Astrocyte (in vitro differentiated cells and primary cell): Measurements from ENCODE around the gene TMEM80. TPM values are rescaled to one million over a fixed set of nuclear protein-coding genes. Genes with fewer than 3 reads are reported as not detected.

Experiments used
- DNase-seq: peaks from one replicate; pipeline ENCODE4 v3.0.0-alpha.2; 2010; ENCODE audit warnings: low read depth
- FAIRE-seq: peaks from 2 replicates; lab custom pipeline; 2011; peaks lifted over from hg19 to GRCh38; lab: Jason Lieb, UNC
- H2AFZ ChIP-seq: 2 replicates; pipeline ENCODE4 v1.6.0; 2012; ENCODE audit warnings: low read depth, low read length, inconsistent platforms
- H3K27ac ChIP-seq: 2 replicates; pipeline ENCODE4 v1.5.1; 2011; ENCODE audit warnings: low read depth, low read length, inconsistent platforms
- H3K27me3 ChIP-seq: 2 replicates; pipeline ENCODE4 v1.6.0; 2011; ENCODE audit warnings: low read length, inconsistent platforms; ENCODE audit not compliant: insufficient read depth
- H3K36me3 ChIP-seq: 2 replicates; pipeline ENCODE4 v1.5.1; 2011; ENCODE audit warnings: low read length, inconsistent platforms; ENCODE audit not compliant: insufficient read depth
- H3K4me1 ChIP-seq: 2 replicates; pipeline ENCODE4 v1.5.1; 2011; ENCODE audit warnings: low read length, inconsistent platforms; ENCODE audit not compliant: insufficient read depth
- H3K4me2 ChIP-seq: 2 replicates; pipeline ENCODE4 v1.6.0; 2012; ENCODE audit warnings: low read length, inconsistent platforms
- H3K4me3 ChIP-seq: 2 replicates; pipeline ENCODE4 v1.5.1; 2011; ENCODE audit warnings: low read depth, mild to moderate bottlenecking, low read length, inconsistent platforms; ENCODE audit not compliant: insufficient read depth
- H3K79me2 ChIP-seq: 2 replicates; pipeline ENCODE4 v1.6.0; 2012; ENCODE audit warnings: mild to moderate bottlenecking, low read length, inconsistent platforms; ENCODE audit not compliant: insufficient read depth
- H3K9ac ChIP-seq: 2 replicates; pipeline ENCODE4 v1.6.0; 2012; ENCODE audit warnings: mild to moderate bottlenecking, low read length, inconsistent platforms
- H3K9me3 ChIP-seq: 2 replicates; pipeline ENCODE4 v1.5.1; 2012; ENCODE audit warnings: low read depth, mild to moderate bottlenecking, low read length, inconsistent platforms; ENCODE audit not compliant: insufficient read depth
- H4K20me1 ChIP-seq: 2 replicates; pipeline ENCODE4 v1.6.0; 2012; ENCODE audit warnings: low read length, inconsistent platforms; ENCODE audit not compliant: insufficient read depth
- H3K27ac Mint-ChIP-seq: one replicate; pipeline ENCODE4 v1.8.0; 2021; ENCODE audit warnings: mild to moderate bottlenecking, mixed read lengths; ENCODE audit not compliant: unreplicated experiment
- H3K27me3 Mint-ChIP-seq: one replicate; pipeline ENCODE4 v1.8.0; 2021; ENCODE audit warnings: low read depth, mixed read lengths; ENCODE audit not compliant: unreplicated experiment
- H3K36me3 Mint-ChIP-seq: one replicate; pipeline ENCODE4 v1.8.0; 2021; ENCODE audit warnings: low read depth, mixed read lengths; ENCODE audit not compliant: unreplicated experiment
- H3K4me1 Mint-ChIP-seq: one replicate; pipeline ENCODE4 v1.8.0; 2021; ENCODE audit warnings: low read depth, mixed read lengths; ENCODE audit not compliant: unreplicated experiment
- H3K4me3 Mint-ChIP-seq: one replicate; pipeline ENCODE4 v1.8.0; 2021; ENCODE audit warnings: mild to moderate bottlenecking, moderate library complexity, mixed read lengths; ENCODE audit not compliant: unreplicated experiment
- H3K9me3 Mint-ChIP-seq: one replicate; pipeline ENCODE4 v1.8.0; 2021; ENCODE audit warnings: mild to moderate bottlenecking, mixed read lengths; ENCODE audit not compliant: unreplicated experiment
- CTCF ChIP-seq: IDR thresholded peaks from 2 replicates; pipeline ENCODE4 v1.5.1; 2011; ENCODE audit warnings: low read depth, mild to moderate bottlenecking, inconsistent platforms, low read length, moderate library complexity; ENCODE audit not compliant: insufficient read depth
- EZH2 ChIP-seq: IDR thresholded peaks from 2 replicates; pipeline ENCODE4 v1.6.1; 2012; ENCODE audit warnings: mild to moderate bottlenecking, low read length, inconsistent platforms; ENCODE audit not compliant: insufficient read depth
- total RNA-seq: library from RNA; stranded (reverse); gene quantifications from 2 replicates; pipeline ENCODE4 v1.2.1, GENCODE V29; 2021

The TMEM80 gene
- total RNA-seq, 1 donor from 2014 or later, result 16.1 TPM

GRCh38 chr11:708511-708910 lies 12.9 kb downstream of the TMEM80 start:
- FAIRE-seq (no peak), DNase-seq (no peak)
- peaks cover 14% of the 10 kb centered on the region for H3K79me2 ChIP-seq
- no peaks in the 10 kb centered on the region for H3K36me3 Mint-ChIP-seq
- no peak overlapping the region for H3K9ac ChIP-seq
- H3K4me3 Mint-ChIP-seq, result no peak overlapping the region
- no peak overlapping the region for H3K27ac Mint-ChIP-seq
- no peaks in the 10 kb centered on the region for H3K36me3 ChIP-seq
- peaks cover 3% of the 10 kb centered on the region for H3K4me1 Mint-ChIP-seq
- peaks cover 6% of the 10 kb centered on the region for H4K20me1 ChIP-seq
- peaks cover 24% of the 10 kb centered on the region for H3K4me1 ChIP-seq
- H3K27me3 ChIP-seq, result no peaks in the 10 kb centered on the region
- H3K9me3 Mint-ChIP-seq, result peaks cover 1% of the 10 kb centered on the region
- H3K27me3 Mint-ChIP-seq, result no peaks in the 10 kb centered on the region
- H3K4me3 ChIP-seq, result no peak overlapping the region
- no peak overlapping the region for H3K4me2 ChIP-seq
- TF ChIP-seq EZH2 (no peak), CTCF (no peak)
- H3K27ac ChIP-seq, result no peak overlapping the region
- H2AFZ ChIP-seq, result no peak overlapping the region
- H3K9me3 ChIP-seq, result no peaks in the 10 kb centered on the region

GRCh38 chr11:709109-709997 lies 13.7 kb downstream of the TMEM80 start:
- no peak for FAIRE-seq
- H4K20me1 ChIP-seq, result peaks cover 3% of the 10 kb centered on the region
- H3K36me3 ChIP-seq, result no peaks in the 10 kb centered on the region
- peaks cover 3% of the 10 kb centered on the region for H3K4me1 Mint-ChIP-seq
- peaks cover 1% of the 10 kb centered on the region for H3K9me3 Mint-ChIP-seq
- H3K9me3 ChIP-seq, result no peaks in the 10 kb centered on the region
- H3K4me3 ChIP-seq, result no peak overlapping the region
- no peak overlapping the region for H3K4me3 Mint-ChIP-seq
- H3K27ac ChIP-seq, result no peak overlapping the region
- no peak overlapping the region for H3K9ac ChIP-seq
- no peak overlapping the region for H3K27ac Mint-ChIP-seq
- H3K27me3 ChIP-seq, result no peaks in the 10 kb centered on the region
- H3K4me1 ChIP-seq, result peaks cover 24% of the 10 kb centered on the region
- peaks cover 2% of the 10 kb centered on the region for H3K36me3 Mint-ChIP-seq
- no peak for TF ChIP-seq EZH2
- no peak for TF ChIP-seq CTCF
- H3K4me2 ChIP-seq, result no peak overlapping the region
- H3K79me2 ChIP-seq, result peaks cover 14% of the 10 kb centered on the region
- no peaks in the 10 kb centered on the region for H3K27me3 Mint-ChIP-seq
- no peak overlapping the region for H2AFZ ChIP-seq
- DNase-seq, result no peak

GRCh38 chr11:714436-714835 lies 18.8 kb downstream of the TMEM80 start:
- H3K27ac Mint-ChIP-seq, result no peak overlapping the region
- Histone ChIP-seq H3K4me3 (no peak overlapping the region), H3K9ac (no peak overlapping the region), H3K79me2 (no peaks in the 10 kb centered on the region), H3K27ac (no peak overlapping the region), H3K4me1 (peaks cover 3% of the 10 kb centered on the region), H3K27me3 (no peaks in the 10 kb centered on the region), H3K9me3 (no peaks in the 10 kb centered on the region), H3K4me2 (no peak overlapping the region), H2AFZ (no peak overlapping the region), H4K20me1 (peaks cover 14% of the 10 kb centered on the region), H3K36me3 (no peaks in the 10 kb centered on the region)
- no peak overlapping the region for H3K4me3 Mint-ChIP-seq
- peaks cover 3% of the 10 kb centered on the region for H3K27me3 Mint-ChIP-seq
- TF ChIP-seq CTCF, result no peak
- no peak for TF ChIP-seq EZH2
- DNase-seq (no peak), FAIRE-seq (no peak)
- H3K36me3 Mint-ChIP-seq, result peaks cover 14% of the 10 kb centered on the region
- peaks cover 1% of the 10 kb centered on the region for H3K9me3 Mint-ChIP-seq
- no peaks in the 10 kb centered on the region for H3K4me1 Mint-ChIP-seq
